Tibial nerve (tissue), 4 donors: ENCODE measurements around the gene MTX3. TPM values are rescaled to one million over a fixed set of nuclear protein-coding genes. Genes with fewer than 3 reads are reported as not detected.

Experiments
- DNase-seq, 2 donors: peaks; one replicate each; pipeline ENCODE4 v3.0.0-alpha.2; 2019; ENCODE audit warnings: low spot score in 2 of 2
- H3K27ac ChIP-seq, 4 donors: fragments of 200-600 bp; sonication (generic) in 3 of 4; one replicate each; pipeline ENCODE4 v1.5.1; 2017 to 2019; ENCODE audit warnings: mild to moderate bottlenecking in 1 of 4
- H3K27me3 ChIP-seq, 2 donors: fragments of 200-600 bp; sonication (generic) in 1 of 2; one replicate each; pipeline versions ENCODE4 v1.5.1 to v1.6.0; 2017 to 2019
- H3K36me3 ChIP-seq, 3 donors: fragments of 200-600 bp; sonication (generic); one replicate each; pipeline ENCODE4 v1.5.1; 2018 to 2019
- H3K4me1 ChIP-seq, 4 donors: fragments of 200-600 bp; sonication (generic) in 3 of 4; one replicate each; pipeline ENCODE4 v1.5.1; 2017 to 2019
- H3K4me3 ChIP-seq, 4 donors: fragments of 200-600 bp; sonication (generic) in 3 of 4; one replicate each; pipeline ENCODE4 v1.5.1; 2017 to 2019; ENCODE audit warnings: mild to moderate bottlenecking in 1 of 4, moderate library complexity in 1 of 4
- H3K9me3 ChIP-seq, 4 donors: fragments of 200-600 bp; sonication (generic) in 3 of 4; one replicate each; pipeline ENCODE4 v1.5.1; 2017 to 2019
- CTCF ChIP-seq, 5 experiments: fragments of 200-600 bp in 3 of 5; fragments of 450-650 bp in 2 of 5; sonication (generic) in 3 of 5; IDR thresholded peaks; one replicate each; pipeline ENCODE4 v1.5.1; 2016 to 2019; ENCODE audit warnings: antibody characterized with exemption in 5 of 5, mild to moderate bottlenecking in 3 of 5, moderate library complexity in 2 of 5
- EP300 ChIP-seq, 2 donors: sonication (generic); formaldehyde crosslinking; IDR thresholded peaks; one replicate each; pipeline ENCODE4 v1.6.1; 2017; ENCODE audit warnings: antibody characterized with exemption in 2 of 2, mild to moderate bottlenecking in 1 of 2
- POLR2A ChIP-seq, 2 donors: fragments of 450-650 bp; IDR thresholded peaks; one replicate each; pipeline ENCODE4 v1.6.1; 2017; ENCODE audit warnings: antibody characterized with exemption in 2 of 2, mild to moderate bottlenecking in 2 of 2, moderate library complexity in 2 of 2
- WGBS, 2 donors: methylation state at CpG; one replicate each; pipeline ENCODE4 v1.1.5; 2018; 5-methylcytosine and 5-hydroxymethylcytosine counted together
- total RNA-seq, 4 donors: library from RNA; depleted of rRNA; stranded (reverse); fragments of >200 nt; gene quantifications; one replicate each; pipeline ENCODE4 v1.1.0, GENCODE V29; 2016

MTX3 gene
- total RNA-seq, 4 donors from 2014 or later = 12.0 to 20.1 (median 18.4) TPM

DNA sequence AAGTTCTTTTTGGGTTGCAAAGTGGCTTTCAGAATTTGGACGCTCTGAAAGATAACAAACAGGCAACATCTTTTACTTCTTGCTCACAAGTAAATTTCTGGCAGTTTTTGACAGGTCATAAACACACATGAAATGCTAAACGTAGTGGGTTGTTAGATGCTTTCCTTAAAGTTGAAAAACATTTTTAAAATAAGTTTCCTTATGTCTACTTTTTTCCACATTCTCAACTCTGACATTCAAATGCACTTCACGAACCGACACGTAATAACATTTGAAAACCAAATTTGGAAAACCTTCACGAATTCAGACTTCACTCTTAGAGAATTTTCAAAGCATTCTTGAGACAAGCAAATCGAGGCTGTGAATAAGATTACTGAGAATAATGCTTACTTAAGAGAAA is 26.9 kb downstream of the MTX3 start:
- WGBS, 2 donors = 51 to 68% methylated on average over 7 of the region's 7 CpGs
- Histone ChIP-seq H3K4me1 (peaks cover 0 to 8% (median 0%) of the 10 kb centered on the region in 4 donors), H3K27ac (no peak overlapping the region), H3K9me3 (no peaks in the 10 kb centered on the region), H3K36me3 (no peaks in the 10 kb centered on the region), H3K27me3 (no peaks in the 10 kb centered on the region), H3K4me3 (no peak overlapping the region)
- TF ChIP-seq EP300 (IDR thresholded peaks at IDR 0.05) (no peak), CTCF (IDR thresholded peaks at IDR 0.05) (no peak), POLR2A (IDR thresholded peaks at IDR 0.05) (no peak)
- no peak for DNase-seq

GRCh38 chr5:79963261-79964061 is 27.6 kb downstream of the MTX3 start:
- H3K27ac ChIP-seq = no peak overlapping the region
- WGBS, 2 donors = 72 to 73% methylated on average over 10 of the region's 10 CpGs
- H3K27me3 ChIP-seq = no peaks in the 10 kb centered on the region
- TF ChIP-seq CTCF (IDR thresholded peaks at IDR 0.05) (no peak), EP300 (IDR thresholded peaks at IDR 0.05) (no peak), POLR2A (IDR thresholded peaks at IDR 0.05) (no peak)
- DNase-seq = no peak
- H3K9me3 ChIP-seq = no peaks in the 10 kb centered on the region
- H3K36me3 ChIP-seq = no peaks in the 10 kb centered on the region
- no peak overlapping the region for H3K4me3 ChIP-seq
- H3K4me1 ChIP-seq = peaks cover 0 to 8% (median 0%) of the 10 kb centered on the region in 4 donors

- Histone ChIP-seq H3K4me1 (peaks cover 0 to 8% (median 0%) of the 10 kb centered on the region in 4 donors), H3K36me3 (no peaks in the 10 kb centered on the region), H3K27me3 (no peaks in the 10 kb centered on the region), H3K27ac (no peak overlapping the region), H3K4me3 (no peak overlapping the region), H3K9me3 (no peaks in the 10 kb centered on the region)
- no peak for TF ChIP-seq CTCF (IDR thresholded peaks at IDR 0.05)
- TF ChIP-seq POLR2A (IDR thresholded peaks at IDR 0.05) = no peak
- TF ChIP-seq EP300 (IDR thresholded peaks at IDR 0.05) = no peak
- DNase-seq = no peak
- WGBS, 2 donors = 63 to 64% methylated on average over 11 of the region's 11 CpGs
Observed at GRCh38 chr5:79962575-79963222, 28.4 kb downstream of the MTX3 start.

DNA sequence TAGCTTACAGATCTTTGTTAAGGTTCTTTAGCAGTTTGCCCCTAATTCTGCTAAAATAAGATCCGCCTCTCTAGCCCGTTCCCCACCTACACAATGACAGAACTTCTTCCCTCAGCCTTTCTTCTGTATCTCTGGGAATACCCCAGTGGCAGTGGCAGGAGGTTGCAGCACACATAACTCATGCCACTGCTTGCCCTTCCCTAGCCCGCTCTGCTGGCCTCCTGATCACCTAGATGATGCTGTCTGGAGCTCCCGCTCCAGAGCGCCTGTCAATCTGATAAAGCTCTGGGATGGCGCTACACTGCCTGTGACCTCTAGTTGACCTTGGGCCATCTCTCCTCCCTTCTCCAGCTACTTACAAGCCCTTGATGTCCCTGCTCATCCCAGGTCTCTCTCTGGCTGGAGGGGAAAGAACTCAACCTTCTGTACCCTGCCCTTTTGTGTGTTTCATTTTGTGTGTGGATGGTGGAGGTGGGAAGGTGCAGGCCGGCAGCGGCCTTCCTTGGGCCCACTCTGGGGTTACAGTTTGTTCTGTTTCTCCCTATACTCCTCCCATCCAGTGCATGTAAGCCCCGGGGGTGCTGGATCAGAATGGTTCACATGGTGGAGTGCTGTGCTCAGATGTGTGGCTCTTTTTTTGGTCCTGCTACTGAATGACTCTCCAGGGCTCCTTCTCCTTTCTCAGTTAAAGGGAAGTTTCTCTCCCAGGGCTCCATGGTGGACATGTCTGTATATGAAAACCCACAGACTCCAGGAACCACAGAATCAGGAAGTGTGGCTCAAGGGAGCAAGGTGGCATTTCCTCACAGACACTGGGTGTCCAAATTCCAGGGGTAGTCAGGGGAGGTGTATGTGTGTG is 29.1 kb downstream of the MTX3 start:
- DNase-seq = no peak
- whole genome bisulfite sequencing, 2 donors = 88 to 90% methylated on average over 9 of the region's 9 CpGs
- no peaks in the 10 kb centered on the region for H3K27me3 ChIP-seq

More for the DNA sequence above, 29.1 kb downstream of the MTX3 start:
- TF ChIP-seq EP300 (IDR thresholded peaks at IDR 0.05) (no peak), POLR2A (IDR thresholded peaks at IDR 0.05) (no peak), CTCF (IDR thresholded peaks at IDR 0.05) (no peak)
- Histone ChIP-seq H3K27ac (no peak overlapping the region), H3K4me1 (peaks cover 0 to 8% (median 0%) of the 10 kb centered on the region in 4 donors), H3K9me3 (no peaks in the 10 kb centered on the region), H3K4me3 (no peak overlapping the region), H3K36me3 (no peaks in the 10 kb centered on the region)
